K562 (cell line): ENCODE measurements around the gene LBR. TPM values are rescaled to one million over a fixed set of nuclear protein-coding genes. Genes with fewer than 3 reads are reported as not detected.

Experiments
- EWSR1 ChIP-seq: fragments of 450-650 bp; IDR thresholded peaks from 2 replicates; pipeline ENCODE4 v1.6.1; 2018; ENCODE audit warnings: borderline replicate concordance, mild to moderate bottlenecking, low read depth, moderate library complexity; ENCODE audit not compliant: partially characterized antibody
- MCM3 ChIP-seq: fragments of 450-650 bp; IDR thresholded peaks from 2 replicates; pipeline ENCODE4 v1.6.1; 2016
- OTX1 ChIP-seq: fragments of 450-650 bp; formaldehyde crosslinking; IDR thresholded peaks from 2 replicates; pipeline ENCODE4 v1.4.0; 2022; ENCODE audit warnings: mild to moderate bottlenecking
- ZFP1 ChIP-seq: fragments of 450-650 bp; formaldehyde crosslinking; IDR thresholded peaks from 2 replicates; pipeline ENCODE4 v1.4.0; 2020; ENCODE audit warnings: mild to moderate bottlenecking, mixed read lengths
- ZNF696 ChIP-seq: fragments of 250-450 bp; sonication (Bioruptor Pico); conservative IDR thresholded peaks from 2 replicates; pipeline ENCODE4 v1.4.0; 2020; ENCODE audit warnings: mild to moderate bottlenecking, moderate library complexity
- polyA plus RNA-seq, 8 experiments: library from polyadenylated mRNA; depleted of rRNA in 4 of 8; stranded (reverse) in 5 of 8; unstranded in 3 of 8; fragments of >200 nt; fragmentation: Nextera tagmentation in 2 of 8; fragmentation: Illumina TruSeq in 1 of 8; extraction: Ambion mirVana in 2 of 8; extraction: Trizol in 1 of 8; gene quantifications; 2 replicates each; pipeline versions ENCODE4 v1.2.1 to v1.2.3, GENCODE V29; 2011 to 2014; ENCODE audit warnings: inconsistent platforms in 1 of 8, missing spikeins in 1 of 8
- total RNA-seq, 7 experiments: library from RNA; depleted of rRNA in 6 of 7; stranded (reverse); fragments of >200 nt in 6 of 7; fragmentation: Illumina TruSeq in 2 of 7; extraction: Trizol in 2 of 7; gene quantifications; 2 replicates each; pipeline versions ENCODE4 v1.2.1 to v1.2.3, GENCODE V29; 2011 to 2021; ENCODE audit warnings: low replicate concordance in 1 of 7
- TF ChIP-seq, protein P1 (sequence below): sonication (generic); formaldehyde crosslinking; IDR thresholded peaks from 2 replicates; pipeline ENCODE4 v1.8.0; 2022; ENCODE audit warnings: mild to moderate bottlenecking, missing genetic modification reagents, borderline replicate concordance
- TF ChIP-seq, protein P2 (sequence below), 2 experiments: fragments of 450-650 bp; IDR thresholded peaks; 2 replicates each; pipeline ENCODE4 v1.6.1; 2016; ENCODE audit warnings: mild to moderate bottlenecking in 2 of 2, borderline replicate concordance in 1 of 2, low read depth in 1 of 2, moderate library complexity in 1 of 2
- TF ChIP-seq, protein P3 (sequence below): sonication (generic); formaldehyde crosslinking; IDR thresholded peaks from 2 replicates; pipeline ENCODE4 v1.8.1; 2023; ENCODE audit warnings: mild to moderate bottlenecking, missing genetic modification reagents
- TF ChIP-seq, protein P4 (sequence below): sonication (generic); formaldehyde crosslinking; IDR thresholded peaks from 2 replicates; pipeline ENCODE4 v1.9.0; 2022; ENCODE audit warnings: mild to moderate bottlenecking, missing genetic modification reagents
- TF ChIP-seq, protein P5 (sequence below), 2 experiments: fragments of 450-650 bp in 1 of 2; sonication (generic) in 1 of 2; formaldehyde crosslinking in 1 of 2; IDR thresholded peaks in 1 of 2; conservative IDR thresholded peaks in 1 of 2; 2 replicates each; pipeline versions ENCODE4 v1.6.1 to v1.8.1; 2016 to 2023; ENCODE audit warnings: mild to moderate bottlenecking in 2 of 2, moderate library complexity in 2 of 2, inconsistent platforms in 1 of 2, missing genetic modification reagents in 1 of 2
- TF ChIP-seq, protein P6 (sequence below): fragments of 250-450 bp; sonication (Bioruptor Pico); IDR thresholded peaks from 2 replicates; pipeline ENCODE4 v1.8.0; 2022; ENCODE audit warnings: inconsistent platforms

LBR gene
- total and polyA plus RNA-seq, 9 of the 15 experiments (the other 6 are each of a cell fraction or from before 2014, with no cell fraction given) = 102 to 229 (median 197) TPM

DNA sequence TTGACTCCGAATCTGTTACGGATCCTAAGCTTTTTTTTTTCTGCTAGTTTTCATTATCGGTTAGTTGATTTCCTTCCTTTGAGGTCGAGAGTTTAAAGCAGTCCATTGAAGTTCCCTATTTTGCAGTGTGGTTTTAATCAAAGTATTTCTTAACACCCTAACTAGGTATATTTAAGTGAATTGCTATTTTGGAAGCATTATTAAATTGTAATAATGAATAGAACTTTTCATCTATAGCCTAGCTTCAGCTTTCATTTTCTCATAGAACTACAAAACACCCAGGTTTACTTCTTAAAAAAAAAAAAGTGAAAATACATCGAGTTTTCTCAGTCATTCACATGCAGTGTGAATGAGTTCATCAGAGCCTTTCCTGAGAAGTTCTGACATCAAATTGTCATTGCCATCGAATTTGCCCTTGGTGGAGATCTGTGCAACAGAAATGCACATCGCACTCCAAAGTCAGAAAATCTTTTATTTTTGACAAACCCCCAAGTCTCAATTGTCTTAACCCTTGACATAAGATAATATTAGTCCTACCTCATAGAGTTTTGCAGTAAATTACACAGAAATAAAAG, 1.1 kb upstream of the LBR start (continued):
- TF ChIP-seq EWSR1 = no peak
- TF ChIP-seq, protein P1, sequence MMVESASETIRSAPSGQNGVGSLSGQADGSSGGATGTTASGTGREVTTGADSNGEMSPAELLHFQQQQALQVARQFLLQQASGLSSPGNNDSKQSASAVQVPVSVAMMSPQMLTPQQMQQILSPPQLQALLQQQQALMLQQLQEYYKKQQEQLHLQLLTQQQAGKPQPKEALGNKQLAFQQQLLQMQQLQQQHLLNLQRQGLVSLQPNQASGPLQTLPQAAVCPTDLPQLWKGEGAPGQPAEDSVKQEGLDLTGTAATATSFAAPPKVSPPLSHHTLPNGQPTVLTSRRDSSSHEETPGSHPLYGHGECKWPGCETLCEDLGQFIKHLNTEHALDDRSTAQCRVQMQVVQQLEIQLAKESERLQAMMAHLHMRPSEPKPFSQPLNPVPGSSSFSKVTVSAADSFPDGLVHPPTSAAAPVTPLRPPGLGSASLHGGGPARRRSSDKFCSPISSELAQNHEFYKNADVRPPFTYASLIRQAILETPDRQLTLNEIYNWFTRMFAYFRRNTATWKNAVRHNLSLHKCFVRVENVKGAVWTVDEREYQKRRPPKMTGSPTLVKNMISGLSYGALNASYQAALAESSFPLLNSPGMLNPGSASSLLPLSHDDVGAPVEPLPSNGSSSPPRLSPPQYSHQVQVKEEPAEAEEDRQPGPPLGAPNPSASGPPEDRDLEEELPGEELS (CRISPR knock-in tag) = no peak
- peak; percentile 74; the same call in 1 of the 2 replicates for TF ChIP-seq OTX1 (CRISPR knock-in tag)
- no peak for TF ChIP-seq MCM3
- no peak for TF ChIP-seq ZFP1
- TF ChIP-seq, protein P2, sequence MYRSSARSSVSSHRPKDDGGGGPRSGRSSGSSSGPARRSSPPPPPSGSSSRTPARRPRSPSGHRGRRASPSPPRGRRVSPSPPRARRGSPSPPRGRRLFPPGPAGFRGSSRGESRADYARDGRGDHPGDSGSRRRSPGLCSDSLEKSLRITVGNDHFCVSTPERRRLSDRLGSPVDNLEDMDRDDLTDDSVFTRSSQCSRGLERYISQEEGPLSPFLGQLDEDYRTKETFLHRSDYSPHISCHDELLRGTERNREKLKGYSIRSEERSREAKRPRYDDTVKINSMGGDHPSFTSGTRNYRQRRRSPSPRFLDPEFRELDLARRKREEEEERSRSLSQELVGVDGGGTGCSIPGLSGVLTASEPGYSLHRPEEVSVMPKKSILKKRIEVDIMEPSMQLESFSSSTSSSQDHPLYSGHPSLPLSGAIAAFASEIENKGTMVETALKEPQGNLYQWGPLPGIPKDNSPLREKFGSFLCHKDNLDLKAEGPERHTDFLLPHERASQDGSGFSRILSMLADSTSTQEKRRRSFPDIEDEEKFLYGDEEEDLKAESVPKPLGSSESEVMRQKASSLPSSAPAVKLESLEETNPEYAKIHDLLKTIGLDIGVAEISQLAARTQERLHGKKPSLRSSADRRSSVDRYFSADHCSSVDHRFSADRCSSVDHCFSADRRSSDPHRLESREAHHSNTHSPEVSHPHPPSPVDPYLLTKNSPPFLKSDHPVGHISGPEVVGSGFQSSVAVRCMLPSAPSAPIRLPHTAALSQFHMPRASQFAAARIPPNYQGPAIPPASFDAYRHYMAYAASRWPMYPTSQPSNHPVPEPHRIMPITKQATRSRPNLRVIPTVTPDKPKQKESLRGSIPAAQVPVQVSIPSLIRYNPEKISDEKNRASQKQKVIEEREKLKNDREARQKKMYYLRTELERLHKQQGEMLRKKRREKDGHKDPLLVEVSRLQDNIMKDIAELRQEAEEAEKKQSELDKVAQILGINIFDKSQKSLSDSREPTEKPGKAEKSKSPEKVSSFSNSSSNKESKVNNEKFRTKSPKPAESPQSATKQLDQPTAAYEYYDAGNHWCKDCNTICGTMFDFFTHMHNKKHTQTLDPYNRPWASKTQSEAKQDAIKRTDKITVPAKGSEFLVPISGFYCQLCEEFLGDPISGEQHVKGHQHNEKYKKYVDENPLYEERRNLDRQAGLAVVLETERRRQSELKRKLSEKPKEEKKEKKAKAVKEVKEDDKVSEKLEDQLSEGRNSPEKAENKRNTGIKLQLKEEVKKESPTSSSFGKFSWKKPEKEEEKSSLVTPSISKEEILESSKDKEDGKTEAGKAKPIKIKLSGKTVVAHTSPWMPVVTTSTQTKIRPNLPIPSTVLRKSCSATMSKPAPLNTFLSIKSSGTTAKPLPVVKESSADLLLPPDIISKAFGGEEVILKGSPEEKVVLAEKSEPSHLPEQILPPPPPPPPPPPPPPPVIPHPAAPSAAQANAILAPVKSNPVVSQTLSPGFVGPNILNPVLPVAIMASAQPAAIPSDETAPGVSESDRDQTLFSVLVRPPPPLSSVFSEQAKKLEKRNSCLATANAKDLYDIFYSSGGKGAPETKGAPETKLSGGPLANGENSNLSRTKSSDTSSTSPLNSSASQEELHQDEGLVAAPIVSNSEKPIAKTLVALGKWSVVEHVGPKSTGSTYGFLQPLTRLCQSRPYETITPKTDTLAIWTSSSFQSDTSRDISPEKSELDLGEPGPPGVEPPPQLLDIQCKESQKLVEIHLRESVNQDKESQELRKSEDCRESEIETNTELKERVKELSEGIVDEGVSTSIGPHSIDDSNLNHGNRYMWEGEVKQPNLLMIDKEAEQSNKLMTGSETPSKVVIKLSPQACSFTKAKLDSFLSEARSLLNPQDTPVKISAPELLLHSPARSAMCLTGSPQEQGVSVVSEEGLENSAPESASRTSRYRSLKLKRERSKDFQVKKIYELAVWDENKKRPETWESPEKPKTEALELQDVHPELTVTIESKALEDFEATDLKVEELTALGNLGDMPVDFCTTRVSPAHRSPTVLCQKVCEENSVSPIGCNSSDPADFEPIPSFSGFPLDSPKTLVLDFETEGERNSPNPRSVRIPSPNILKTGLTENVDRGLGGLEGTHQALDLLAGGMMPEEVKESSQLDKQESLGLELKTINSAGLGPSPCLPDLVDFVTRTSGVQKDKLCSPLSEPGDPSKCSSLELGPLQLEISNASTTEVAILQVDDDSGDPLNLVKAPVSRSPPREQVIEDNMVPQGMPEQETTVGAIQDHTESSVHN (IDR thresholded peaks at IDR 0.05; ENCODE audit: borderline replicate concordance in 1 of 2, low read depth in 1 of 2) = peak in 1 of 2 experiments; percentile 54; a peak in 1 of 4 replicates
- TF ChIP-seq, protein P3, sequence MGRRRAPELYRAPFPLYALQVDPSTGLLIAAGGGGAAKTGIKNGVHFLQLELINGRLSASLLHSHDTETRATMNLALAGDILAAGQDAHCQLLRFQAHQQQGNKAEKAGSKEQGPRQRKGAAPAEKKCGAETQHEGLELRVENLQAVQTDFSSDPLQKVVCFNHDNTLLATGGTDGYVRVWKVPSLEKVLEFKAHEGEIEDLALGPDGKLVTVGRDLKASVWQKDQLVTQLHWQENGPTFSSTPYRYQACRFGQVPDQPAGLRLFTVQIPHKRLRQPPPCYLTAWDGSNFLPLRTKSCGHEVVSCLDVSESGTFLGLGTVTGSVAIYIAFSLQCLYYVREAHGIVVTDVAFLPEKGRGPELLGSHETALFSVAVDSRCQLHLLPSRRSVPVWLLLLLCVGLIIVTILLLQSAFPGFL = no peak
- TF ChIP-seq ZNF696 = 0 out of 2 replicates have a peak, but pooled peaks have one; percentile 15
- TF ChIP-seq, protein P4, sequence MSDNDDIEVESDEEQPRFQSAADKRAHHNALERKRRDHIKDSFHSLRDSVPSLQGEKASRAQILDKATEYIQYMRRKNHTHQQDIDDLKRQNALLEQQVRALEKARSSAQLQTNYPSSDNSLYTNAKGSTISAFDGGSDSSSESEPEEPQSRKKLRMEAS = no peak
- TF ChIP-seq, protein P5, sequence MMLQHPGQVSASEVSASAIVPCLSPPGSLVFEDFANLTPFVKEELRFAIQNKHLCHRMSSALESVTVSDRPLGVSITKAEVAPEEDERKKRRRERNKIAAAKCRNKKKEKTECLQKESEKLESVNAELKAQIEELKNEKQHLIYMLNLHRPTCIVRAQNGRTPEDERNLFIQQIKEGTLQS (IDR thresholded peaks at IDR 0.05) = peak; percentile 2; the same call in 1 of the 2 replicates
- TF ChIP-seq, protein P5 (CRISPR knock-in tag; conservative IDR thresholded peaks at IDR 0.05) = no peak
- TF ChIP-seq, protein P6, sequence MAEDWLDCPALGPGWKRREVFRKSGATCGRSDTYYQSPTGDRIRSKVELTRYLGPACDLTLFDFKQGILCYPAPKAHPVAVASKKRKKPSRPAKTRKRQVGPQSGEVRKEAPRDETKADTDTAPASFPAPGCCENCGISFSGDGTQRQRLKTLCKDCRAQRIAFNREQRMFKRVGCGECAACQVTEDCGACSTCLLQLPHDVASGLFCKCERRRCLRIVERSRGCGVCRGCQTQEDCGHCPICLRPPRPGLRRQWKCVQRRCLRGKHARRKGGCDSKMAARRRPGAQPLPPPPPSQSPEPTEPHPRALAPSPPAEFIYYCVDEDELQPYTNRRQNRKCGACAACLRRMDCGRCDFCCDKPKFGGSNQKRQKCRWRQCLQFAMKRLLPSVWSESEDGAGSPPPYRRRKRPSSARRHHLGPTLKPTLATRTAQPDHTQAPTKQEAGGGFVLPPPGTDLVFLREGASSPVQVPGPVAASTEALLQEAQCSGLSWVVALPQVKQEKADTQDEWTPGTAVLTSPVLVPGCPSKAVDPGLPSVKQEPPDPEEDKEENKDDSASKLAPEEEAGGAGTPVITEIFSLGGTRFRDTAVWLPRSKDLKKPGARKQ (CRISPR knock-in tag) = no peak
